GM23338 (cell line): ENCODE measurements around the gene VWA3B. TPM values are rescaled to one million over a fixed set of nuclear protein-coding genes. Genes with fewer than 3 reads are reported as not detected.

ENCODE experiments used
- ATAC-seq: fragments of 200-7000 bp; cut with Tn5 transposase; 3 replicates; pipeline ENCODE4 v1.9.1; 2020
- DNase-seq: peaks from one replicate; pipeline ENCODE4 v3.0.0-alpha.2; 2015; ENCODE audit warnings: low spot score
- H2AFZ ChIP-seq: fragments of 200-600 bp; sonication (generic); 2 replicates; pipeline ENCODE4 v1.8.0; 2016; ENCODE audit warnings: antibody characterized with exemption, mild to moderate bottlenecking, moderate library complexity
- H3F3A ChIP-seq: fragments of 200-600 bp; sonication (generic); replicated peaks from 2 replicates; pipeline ENCODE4 v1.8.0; 2017; ENCODE audit warnings: antibody characterized with exemption, mixed run types, low read depth
- H3K27ac ChIP-seq: fragments of 200-600 bp; sonication (generic); 2 replicates; pipeline ENCODE4 v1.6.1; 2016; ENCODE audit warnings: low read depth
- H3K27me3 ChIP-seq: fragments of 200-600 bp; sonication (generic); 2 replicates; pipeline ENCODE4 v1.8.0; 2016; ENCODE audit warnings: mild to moderate bottlenecking, mixed run types, moderate library complexity; ENCODE audit not compliant: insufficient read depth
- H3K36me3 ChIP-seq: fragments of 200-600 bp; sonication (generic); 2 replicates; pipeline ENCODE4 v1.8.0; 2016; ENCODE audit warnings: mild to moderate bottlenecking; ENCODE audit not compliant: insufficient read depth
- H3K4me1 ChIP-seq: fragments of 200-600 bp; sonication (generic); 2 replicates; pipeline ENCODE4 v1.8.0; 2016; ENCODE audit warnings: mild to moderate bottlenecking, moderate library complexity; ENCODE audit not compliant: insufficient read depth
- H3K4me2 ChIP-seq: fragments of 200-600 bp; sonication (generic); 2 replicates; pipeline ENCODE4 v1.7.1; 2017; ENCODE audit warnings: mixed run types
- H3K4me3 ChIP-seq: fragments of 200-600 bp; sonication (generic); 2 replicates; pipeline ENCODE4 v1.6.1; 2016; ENCODE audit warnings: mixed run types
- H3K79me2 ChIP-seq: fragments of 200-600 bp; sonication (generic); replicated peaks from 2 replicates; pipeline ENCODE4 v1.8.0; 2017; ENCODE audit warnings: mild to moderate bottlenecking; ENCODE audit not compliant: insufficient read depth
- H3K9me2 ChIP-seq: fragments of 200-600 bp; sonication (generic); 2 replicates; pipeline ENCODE4 v1.8.0; 2017; ENCODE audit not compliant: insufficient read depth
- H4K20me1 ChIP-seq: fragments of 200-600 bp; sonication (generic); replicated peaks from 2 replicates; pipeline ENCODE4 v1.8.0; 2017; ENCODE audit warnings: mild to moderate bottlenecking; ENCODE audit not compliant: insufficient read depth
- H3K27ac Mint-ChIP-seq: 2 replicates; pipeline ENCODE4 v1.8.0; 2020; ENCODE audit warnings: inconsistent platforms, mild to moderate bottlenecking, moderate library complexity, mixed read lengths
- H3K27me3 Mint-ChIP-seq: 3 replicates; pipeline ENCODE4 v1.8.0; 2022; ENCODE audit warnings: low read depth, mild to moderate bottlenecking, moderate library complexity, mixed read lengths, inconsistent platforms; ENCODE audit not compliant: insufficient read depth, poor library complexity
- H3K36me3 Mint-ChIP-seq: 3 replicates; pipeline ENCODE4 v1.8.0; 2021; ENCODE audit warnings: low read depth, mild to moderate bottlenecking, inconsistent platforms, moderate library complexity, mixed read lengths
- H3K4me1 Mint-ChIP-seq: 3 replicates; pipeline ENCODE4 v1.8.0; 2020; ENCODE audit warnings: mild to moderate bottlenecking, inconsistent platforms, mixed read lengths
- H3K4me3 Mint-ChIP-seq: 3 replicates; pipeline ENCODE4 v1.8.0; 2021; ENCODE audit warnings: moderate library complexity, mild to moderate bottlenecking, inconsistent platforms, mixed read lengths
- H3K9me3 Mint-ChIP-seq: 3 replicates; pipeline ENCODE4 v1.8.0; 2020; ENCODE audit warnings: moderate library complexity, mild to moderate bottlenecking, inconsistent platforms, mixed read lengths
- CREB1 ChIP-seq: fragments of 250-450 bp; sonication (Bioruptor Pico); IDR thresholded peaks from 2 replicates; pipeline ENCODE4 v1.5.0; 2020; ENCODE audit warnings: low read depth, mild to moderate bottlenecking, moderate library complexity
- EZH2 ChIP-seq: fragments of 200-600 bp; sonication (generic); IDR thresholded peaks from one replicate; pipeline ENCODE4 v1.8.0; 2017; ENCODE audit warnings: antibody characterized with exemption, mild to moderate bottlenecking, low read depth; ENCODE audit not compliant: unreplicated experiment
- EZH2phosphoT487 ChIP-seq: fragments of 200-600 bp; sonication (generic); IDR thresholded peaks from one replicate; pipeline ENCODE4 v1.8.1; 2018; ENCODE audit warnings: antibody characterized with exemption; ENCODE audit not compliant: unreplicated experiment
- JUNB ChIP-seq: IDR thresholded peaks from one replicate; pipeline ENCODE4 v1.6.1; 2016; ENCODE audit warnings: antibody characterized with exemption; ENCODE audit not compliant: unreplicated experiment
- NANOG ChIP-seq: IDR thresholded peaks from 2 replicates; pipeline ENCODE4 v1.6.1; 2016; ENCODE audit warnings: antibody characterized with exemption, borderline replicate concordance
- POLR2AphosphoS5 ChIP-seq: IDR thresholded peaks from 2 replicates; pipeline ENCODE4 v1.6.1; 2016; ENCODE audit warnings: antibody characterized with exemption, low read depth
- STAT1 ChIP-seq: IDR thresholded peaks from one replicate; pipeline ENCODE4 v1.6.1; 2016; ENCODE audit warnings: antibody characterized with exemption; ENCODE audit not compliant: unreplicated experiment
- ZNF114 ChIP-seq: fragments of 250-450 bp; sonication (Bioruptor Pico); IDR thresholded peaks from 2 replicates; pipeline ENCODE4 v1.5.0; 2020; ENCODE audit warnings: mild to moderate bottlenecking, moderate library complexity
- ZNF331 ChIP-seq: fragments of 250-450 bp; sonication (Bioruptor Pico); IDR thresholded peaks from 2 replicates; pipeline ENCODE4 v1.5.0; 2020; ENCODE audit warnings: low read depth, mild to moderate bottlenecking, moderate library complexity
- polyA plus RNA-seq: library from polyadenylated mRNA; unstranded; fragments of >200 nt; fragmentation: Nextera tagmentation; extraction: Ambion mirVana; gene quantifications from 2 replicates; pipeline ENCODE4 v1.2.1, GENCODE V29; 2016
- total RNA-seq: library from RNA; depleted of rRNA; stranded (reverse); fragments of >200 nt; shearing (Covaris generic); gene quantifications from 2 replicates; pipeline ENCODE4 v1.2.3, GENCODE V29; 2014
- TF ChIP-seq, protein P1 (sequence below), 2 experiments: fragments of 200-600 bp in 1 of 2; sonication (generic) in 1 of 2; conservative IDR thresholded peaks; 2 replicates each; pipeline versions ENCODE4 v1.5.1 to v1.6.1; 2016 to 2017; ENCODE audit warnings: antibody characterized with exemption in 2 of 2, low read depth in 2 of 2, mild to moderate bottlenecking in 2 of 2, moderate library complexity in 1 of 2
- TF ChIP-seq, protein P2 (sequence below): IDR thresholded peaks from one replicate; pipeline ENCODE4 v1.6.1; 2018; ENCODE audit warnings: antibody characterized with exemption; ENCODE audit not compliant: unreplicated experiment
- TF ChIP-seq, protein P3 (sequence below): fragments of 250-450 bp; sonication (Bioruptor Pico); IDR thresholded peaks from 2 replicates; pipeline ENCODE4 v1.5.0; 2020; ENCODE audit warnings: mild to moderate bottlenecking, moderate library complexity
- TF ChIP-seq, protein P4 (sequence below): IDR thresholded peaks from 2 replicates; pipeline ENCODE4 v1.6.1; 2016; ENCODE audit warnings: antibody characterized with exemption

Gene VWA3B
- total and polyA plus RNA-seq, 2 experiments from 2014 or later, result not detected

DNA sequence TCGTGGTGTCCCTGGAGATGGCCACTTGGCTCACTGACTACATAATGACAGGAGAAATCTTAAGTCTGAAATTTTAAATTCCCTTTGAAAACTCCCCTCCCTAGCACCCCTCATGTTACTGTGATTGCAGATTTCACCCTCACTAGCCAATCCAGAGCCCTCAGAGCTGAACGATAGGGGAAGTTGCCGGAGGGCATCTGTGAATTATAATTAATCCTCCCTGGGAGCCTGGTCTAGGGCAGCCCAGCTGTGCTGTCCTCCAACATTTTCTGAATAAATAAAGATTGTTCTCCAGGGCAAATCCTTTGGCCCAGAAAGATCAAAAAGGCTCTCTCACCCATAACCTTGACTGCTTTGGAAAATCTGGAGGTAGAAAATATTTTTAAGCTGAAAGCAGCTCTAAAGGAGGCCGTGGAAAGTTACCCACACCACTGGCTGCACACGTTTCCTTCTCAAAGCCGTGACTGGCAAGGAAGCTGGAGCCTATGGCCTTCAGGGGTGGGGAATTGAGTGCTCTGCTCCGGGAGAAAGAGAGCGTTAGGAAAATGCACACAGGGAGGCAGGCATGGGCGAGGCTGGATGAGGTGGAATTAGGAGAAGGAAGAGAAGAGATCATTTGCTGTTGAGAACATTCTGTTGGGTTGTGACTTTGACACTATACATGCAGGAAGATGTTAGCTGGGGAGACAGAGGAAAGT lies 190.3 kb downstream of the VWA3B start:
- Histone ChIP-seq H3K27me3 (no peaks in the 10 kb centered on the region), H3K27ac (no peak overlapping the region), H2AFZ (0 out of 2 replicates have a peak overlapping the region, but pooled peaks have one; percentile 38), H3K4me2 (no peak overlapping the region), H3K79me2 (no peaks in the 10 kb centered on the region), H4K20me1 (no peaks in the 10 kb centered on the region), H3K4me3 (no peak overlapping the region), H3K9me2 (peaks cover 3% of the 10 kb centered on the region; the same call in 1 of the 2 replicates), H3K4me1 (no peaks in the 10 kb centered on the region; the same call in 1 of the 2 replicates), H3F3A (no peaks in the 10 kb centered on the region), H3K36me3 (no peaks in the 10 kb centered on the region)
- H3K27ac Mint-ChIP-seq, result no peak overlapping the region
- H3K27me3 Mint-ChIP-seq, result peaks cover 12% of the 10 kb centered on the region
- peaks cover 5% of the 10 kb centered on the region; the same call in 2 of the 3 replicates for H3K9me3 Mint-ChIP-seq
- no peak overlapping the region for H3K4me3 Mint-ChIP-seq
- peaks cover 14% of the 10 kb centered on the region for H3K4me1 Mint-ChIP-seq
- DNase-seq (no peak), ATAC-seq (no peak)
- H3K36me3 Mint-ChIP-seq, result no peaks in the 10 kb centered on the region; the same call in 2 of the 3 replicates
- TF ChIP-seq, protein P1, sequence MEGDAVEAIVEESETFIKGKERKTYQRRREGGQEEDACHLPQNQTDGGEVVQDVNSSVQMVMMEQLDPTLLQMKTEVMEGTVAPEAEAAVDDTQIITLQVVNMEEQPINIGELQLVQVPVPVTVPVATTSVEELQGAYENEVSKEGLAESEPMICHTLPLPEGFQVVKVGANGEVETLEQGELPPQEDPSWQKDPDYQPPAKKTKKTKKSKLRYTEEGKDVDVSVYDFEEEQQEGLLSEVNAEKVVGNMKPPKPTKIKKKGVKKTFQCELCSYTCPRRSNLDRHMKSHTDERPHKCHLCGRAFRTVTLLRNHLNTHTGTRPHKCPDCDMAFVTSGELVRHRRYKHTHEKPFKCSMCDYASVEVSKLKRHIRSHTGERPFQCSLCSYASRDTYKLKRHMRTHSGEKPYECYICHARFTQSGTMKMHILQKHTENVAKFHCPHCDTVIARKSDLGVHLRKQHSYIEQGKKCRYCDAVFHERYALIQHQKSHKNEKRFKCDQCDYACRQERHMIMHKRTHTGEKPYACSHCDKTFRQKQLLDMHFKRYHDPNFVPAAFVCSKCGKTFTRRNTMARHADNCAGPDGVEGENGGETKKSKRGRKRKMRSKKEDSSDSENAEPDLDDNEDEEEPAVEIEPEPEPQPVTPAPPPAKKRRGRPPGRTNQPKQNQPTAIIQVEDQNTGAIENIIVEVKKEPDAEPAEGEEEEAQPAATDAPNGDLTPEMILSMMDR (conservative IDR thresholded peaks at IDR 0.05; ENCODE audit: low read depth in 2 of 2), result no peak
- TF ChIP-seq ZNF114 (CRISPR knock-in tag) (no peak), POLR2AphosphoS5 (no peak), STAT1 (no peak), ZNF331 (no peak), JUNB (no peak), EZH2phosphoT487 (no peak), EZH2 (no peak), CREB1 (CRISPR knock-in tag) (no peak), NANOG (no peak)
- TF ChIP-seq, protein P2, sequence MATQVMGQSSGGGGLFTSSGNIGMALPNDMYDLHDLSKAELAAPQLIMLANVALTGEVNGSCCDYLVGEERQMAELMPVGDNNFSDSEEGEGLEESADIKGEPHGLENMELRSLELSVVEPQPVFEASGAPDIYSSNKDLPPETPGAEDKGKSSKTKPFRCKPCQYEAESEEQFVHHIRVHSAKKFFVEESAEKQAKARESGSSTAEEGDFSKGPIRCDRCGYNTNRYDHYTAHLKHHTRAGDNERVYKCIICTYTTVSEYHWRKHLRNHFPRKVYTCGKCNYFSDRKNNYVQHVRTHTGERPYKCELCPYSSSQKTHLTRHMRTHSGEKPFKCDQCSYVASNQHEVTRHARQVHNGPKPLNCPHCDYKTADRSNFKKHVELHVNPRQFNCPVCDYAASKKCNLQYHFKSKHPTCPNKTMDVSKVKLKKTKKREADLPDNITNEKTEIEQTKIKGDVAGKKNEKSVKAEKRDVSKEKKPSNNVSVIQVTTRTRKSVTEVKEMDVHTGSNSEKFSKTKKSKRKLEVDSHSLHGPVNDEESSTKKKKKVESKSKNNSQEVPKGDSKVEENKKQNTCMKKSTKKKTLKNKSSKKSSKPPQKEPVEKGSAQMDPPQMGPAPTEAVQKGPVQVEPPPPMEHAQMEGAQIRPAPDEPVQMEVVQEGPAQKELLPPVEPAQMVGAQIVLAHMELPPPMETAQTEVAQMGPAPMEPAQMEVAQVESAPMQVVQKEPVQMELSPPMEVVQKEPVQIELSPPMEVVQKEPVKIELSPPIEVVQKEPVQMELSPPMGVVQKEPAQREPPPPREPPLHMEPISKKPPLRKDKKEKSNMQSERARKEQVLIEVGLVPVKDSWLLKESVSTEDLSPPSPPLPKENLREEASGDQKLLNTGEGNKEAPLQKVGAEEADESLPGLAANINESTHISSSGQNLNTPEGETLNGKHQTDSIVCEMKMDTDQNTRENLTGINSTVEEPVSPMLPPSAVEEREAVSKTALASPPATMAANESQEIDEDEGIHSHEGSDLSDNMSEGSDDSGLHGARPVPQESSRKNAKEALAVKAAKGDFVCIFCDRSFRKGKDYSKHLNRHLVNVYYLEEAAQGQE, result no peak
- TF ChIP-seq, protein P3, sequence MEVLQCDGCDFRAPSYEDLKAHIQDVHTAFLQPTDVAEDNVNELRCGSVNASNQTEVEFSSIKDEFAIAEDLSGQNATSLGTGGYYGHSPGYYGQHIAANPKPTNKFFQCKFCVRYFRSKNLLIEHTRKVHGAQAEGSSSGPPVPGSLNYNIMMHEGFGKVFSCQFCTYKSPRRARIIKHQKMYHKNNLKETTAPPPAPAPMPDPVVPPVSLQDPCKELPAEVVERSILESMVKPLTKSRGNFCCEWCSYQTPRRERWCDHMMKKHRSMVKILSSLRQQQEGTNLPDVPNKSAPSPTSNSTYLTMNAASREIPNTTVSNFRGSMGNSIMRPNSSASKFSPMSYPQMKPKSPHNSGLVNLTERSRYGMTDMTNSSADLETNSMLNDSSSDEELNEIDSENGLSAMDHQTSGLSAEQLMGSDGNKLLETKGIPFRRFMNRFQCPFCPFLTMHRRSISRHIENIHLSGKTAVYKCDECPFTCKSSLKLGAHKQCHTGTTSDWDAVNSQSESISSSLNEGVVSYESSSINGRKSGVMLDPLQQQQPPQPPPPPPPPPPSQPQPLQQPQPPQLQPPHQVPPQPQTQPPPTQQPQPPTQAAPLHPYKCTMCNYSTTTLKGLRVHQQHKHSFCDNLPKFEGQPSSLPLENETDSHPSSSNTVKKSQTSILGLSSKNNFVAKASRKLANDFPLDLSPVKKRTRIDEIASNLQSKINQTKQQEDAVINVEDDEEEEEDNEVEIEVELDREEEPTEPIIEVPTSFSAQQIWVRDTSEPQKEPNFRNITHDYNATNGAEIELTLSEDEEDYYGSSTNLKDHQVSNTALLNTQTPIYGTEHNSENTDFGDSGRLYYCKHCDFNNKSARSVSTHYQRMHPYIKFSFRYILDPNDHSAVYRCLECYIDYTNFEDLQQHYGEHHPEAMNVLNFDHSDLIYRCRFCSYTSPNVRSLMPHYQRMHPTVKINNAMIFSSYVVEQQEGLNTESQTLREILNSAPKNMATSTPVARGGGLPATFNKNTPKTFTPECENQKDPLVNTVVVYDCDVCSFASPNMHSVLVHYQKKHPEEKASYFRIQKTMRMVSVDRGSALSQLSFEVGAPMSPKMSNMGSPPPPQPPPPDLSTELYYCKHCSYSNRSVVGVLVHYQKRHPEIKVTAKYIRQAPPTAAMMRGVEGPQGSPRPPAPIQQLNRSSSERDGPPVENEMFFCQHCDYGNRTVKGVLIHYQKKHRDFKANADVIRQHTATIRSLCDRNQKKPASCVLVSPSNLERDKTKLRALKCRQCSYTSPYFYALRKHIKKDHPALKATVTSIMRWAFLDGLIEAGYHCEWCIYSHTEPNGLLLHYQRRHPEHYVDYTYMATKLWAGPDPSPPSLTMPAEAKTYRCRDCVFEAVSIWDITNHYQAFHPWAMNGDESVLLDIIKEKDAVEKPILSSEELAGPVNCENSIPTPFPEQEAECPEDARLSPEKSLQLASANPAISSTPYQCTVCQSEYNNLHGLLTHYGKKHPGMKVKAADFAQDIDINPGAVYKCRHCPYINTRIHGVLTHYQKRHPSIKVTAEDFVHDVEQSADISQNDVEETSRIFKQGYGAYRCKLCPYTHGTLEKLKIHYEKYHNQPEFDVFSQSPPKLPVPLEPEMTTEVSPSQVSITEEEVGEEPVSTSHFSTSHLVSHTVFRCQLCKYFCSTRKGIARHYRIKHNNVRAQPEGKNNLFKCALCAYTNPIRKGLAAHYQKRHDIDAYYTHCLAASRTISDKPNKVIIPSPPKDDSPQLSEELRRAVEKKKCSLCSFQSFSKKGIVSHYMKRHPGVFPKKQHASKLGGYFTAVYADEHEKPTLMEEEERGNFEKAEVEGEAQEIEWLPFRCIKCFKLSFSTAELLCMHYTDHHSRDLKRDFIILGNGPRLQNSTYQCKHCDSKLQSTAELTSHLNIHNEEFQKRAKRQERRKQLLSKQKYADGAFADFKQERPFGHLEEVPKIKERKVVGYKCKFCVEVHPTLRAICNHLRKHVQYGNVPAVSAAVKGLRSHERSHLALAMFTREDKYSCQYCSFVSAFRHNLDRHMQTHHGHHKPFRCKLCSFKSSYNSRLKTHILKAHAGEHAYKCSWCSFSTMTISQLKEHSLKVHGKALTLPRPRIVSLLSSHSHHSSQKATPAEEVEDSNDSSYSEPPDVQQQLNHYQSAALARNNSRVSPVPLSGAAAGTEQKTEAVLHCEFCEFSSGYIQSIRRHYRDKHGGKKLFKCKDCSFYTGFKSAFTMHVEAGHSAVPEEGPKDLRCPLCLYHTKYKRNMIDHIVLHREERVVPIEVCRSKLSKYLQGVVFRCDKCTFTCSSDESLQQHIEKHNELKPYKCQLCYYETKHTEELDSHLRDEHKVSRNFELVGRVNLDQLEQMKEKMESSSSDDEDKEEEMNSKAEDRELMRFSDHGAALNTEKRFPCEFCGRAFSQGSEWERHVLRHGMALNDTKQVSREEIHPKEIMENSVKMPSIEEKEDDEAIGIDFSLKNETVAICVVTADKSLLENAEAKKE (CRISPR knock-in tag), result no peak
- TF ChIP-seq, protein P4, sequence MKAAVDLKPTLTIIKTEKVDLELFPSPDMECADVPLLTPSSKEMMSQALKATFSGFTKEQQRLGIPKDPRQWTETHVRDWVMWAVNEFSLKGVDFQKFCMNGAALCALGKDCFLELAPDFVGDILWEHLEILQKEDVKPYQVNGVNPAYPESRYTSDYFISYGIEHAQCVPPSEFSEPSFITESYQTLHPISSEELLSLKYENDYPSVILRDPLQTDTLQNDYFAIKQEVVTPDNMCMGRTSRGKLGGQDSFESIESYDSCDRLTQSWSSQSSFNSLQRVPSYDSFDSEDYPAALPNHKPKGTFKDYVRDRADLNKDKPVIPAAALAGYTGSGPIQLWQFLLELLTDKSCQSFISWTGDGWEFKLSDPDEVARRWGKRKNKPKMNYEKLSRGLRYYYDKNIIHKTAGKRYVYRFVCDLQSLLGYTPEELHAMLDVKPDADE, result no peak
